Subcutaneous abdominal adipose tissue (tissue), 5 donors: ENCODE results near the gene TIMP1.
"Not testable (repeated sequence)": the region's sequence is repeated elsewhere in the genome, so short reads cannot be mapped to it uniquely, and the experiment has no call there.

Experiments
- H3K27ac ChIP-seq: one replicate; pipeline ENCODE4 v1.7.0; 2013; ENCODE audit warnings: low read depth, mild to moderate bottlenecking, inconsistent platforms, low read length, moderate library complexity
- H3K27me3 ChIP-seq, 5 donors: one replicate each; pipeline ENCODE4 v1.7.0; 2013; ENCODE audit warnings: low read length in 5 of 5, inconsistent platforms in 1 of 5; ENCODE audit not compliant: control insufficient read depth in 5 of 5, insufficient read depth in 4 of 5
- H3K36me3 ChIP-seq, 5 donors: one replicate each; pipeline ENCODE4 v1.7.0; 2013; ENCODE audit warnings: low read length in 5 of 5; ENCODE audit not compliant: control insufficient read depth in 5 of 5, insufficient read depth in 5 of 5
- H3K4me1 ChIP-seq, 5 donors: one replicate each; pipeline ENCODE4 v1.7.0; 2013; ENCODE audit warnings: low read length in 5 of 5, mild to moderate bottlenecking in 3 of 5, moderate library complexity in 1 of 5; ENCODE audit not compliant: control insufficient read depth in 5 of 5, insufficient read depth in 5 of 5
- H3K4me3 ChIP-seq, 5 donors: one replicate each; pipeline ENCODE4 v1.7.0; 2013; ENCODE audit warnings: low read length in 5 of 5, low read depth in 1 of 5
- H3K9ac ChIP-seq, 5 donors: one replicate each; pipeline ENCODE4 v1.7.0; 2013; ENCODE audit warnings: low read length in 5 of 5, mild to moderate bottlenecking in 4 of 5, moderate library complexity in 3 of 5
- H3K9me3 ChIP-seq, 5 donors: one replicate each; pipeline ENCODE4 v1.7.0; 2013; ENCODE audit warnings: low read length in 5 of 5; ENCODE audit not compliant: control insufficient read depth in 5 of 5
- donor health status: healthy.
- donor health status: healthy.
- donor health status: healthy.
- donor health status: healthy.
- donor health status: healthy.

The TIMP1 gene

GRCh38 chrX:47596256-47596655 is 14.0 kb downstream of the TIMP1 start:
- Histone ChIP-seq H3K4me1 (no peaks in the 10 kb centered on the region), H3K9me3 (peaks cover 7 to 22% (median 13%) of the 10 kb centered on the region in 5 donors), H3K4me3 (no peak overlapping the region), H3K9ac (no peak overlapping the region), H3K27ac (no peak overlapping the region), H3K27me3 (no peaks in the 10 kb centered on the region), H3K36me3 (no peaks in the 10 kb centered on the region)

DNA sequence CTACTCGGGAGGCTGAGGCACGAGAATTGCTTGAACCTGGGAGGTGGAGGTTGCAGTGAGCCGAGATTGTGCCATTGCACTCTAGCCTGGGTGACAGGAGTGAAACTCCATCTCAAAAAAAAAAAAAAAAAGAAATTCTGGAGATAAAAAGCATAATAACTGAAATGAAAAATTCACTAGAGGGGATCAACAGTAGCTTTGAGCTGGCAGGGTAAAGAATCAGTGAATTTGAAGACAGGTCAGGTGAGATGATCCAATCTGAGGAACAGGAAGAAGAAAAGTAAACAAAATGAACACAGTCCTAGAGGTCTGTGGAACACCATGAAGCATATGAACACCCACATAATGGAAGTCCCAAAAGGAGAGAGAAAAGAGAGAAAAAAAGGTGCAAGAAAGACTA is 15.0 kb downstream of the TIMP1 start:
- H3K9ac ChIP-seq: no peak overlapping the region
- H3K27me3 ChIP-seq: no peaks in the 10 kb centered on the region
- no peaks in the 10 kb centered on the region for H3K4me1 ChIP-seq
- H3K9me3 ChIP-seq: peaks cover 7 to 23% (median 13%) of the 10 kb centered on the region in 5 donors
- no peaks in the 10 kb centered on the region for H3K36me3 ChIP-seq
- H3K4me3 ChIP-seq: no peak overlapping the region
- H3K27ac ChIP-seq: no peak overlapping the region

DNA sequence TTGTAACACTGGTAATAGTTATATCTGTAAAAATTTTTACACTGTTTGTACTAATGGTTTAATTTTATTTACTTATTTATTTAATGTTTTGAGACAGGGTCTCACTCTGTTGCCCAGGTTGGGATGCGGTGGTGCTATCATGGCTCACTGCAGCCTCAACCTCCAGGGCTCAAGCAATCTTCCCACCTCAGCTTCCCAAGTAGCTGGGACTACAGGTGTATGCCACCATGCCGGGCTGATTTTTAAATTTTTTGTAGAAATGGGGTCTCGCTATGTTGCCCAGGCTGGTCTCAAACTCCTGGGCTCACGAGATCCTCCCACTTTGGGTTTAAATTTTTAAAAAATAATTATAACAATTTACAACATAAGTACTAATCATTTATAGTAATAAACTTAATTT is 20.9 kb downstream of the TIMP1 start:
- H3K9me3 ChIP-seq: peaks cover 0 to 15% (median 4%) of the 10 kb centered on the region in 5 donors
- H3K4me3 ChIP-seq, H3K36me3 ChIP-seq, H3K27ac ChIP-seq, H3K4me1 ChIP-seq, H3K27me3 ChIP-seq, H3K9ac ChIP-seq: not testable (repeated sequence)

- Histone ChIP-seq H3K9ac (no peak overlapping the region), H3K27me3 (peaks cover 0 to 16% (median 6%) of the 10 kb centered on the region in 5 donors), H3K27ac (no peak overlapping the region), H3K4me3 (no peak overlapping the region), H3K4me1 (no peaks in the 10 kb centered on the region), H3K36me3 (no peaks in the 10 kb centered on the region), H3K9me3 (peaks cover 0 to 9% (median 3%) of the 10 kb centered on the region in 5 donors)
Measured at GRCh38 chrX:47605024-47605423, 22.8 kb downstream of the TIMP1 start.

DNA sequence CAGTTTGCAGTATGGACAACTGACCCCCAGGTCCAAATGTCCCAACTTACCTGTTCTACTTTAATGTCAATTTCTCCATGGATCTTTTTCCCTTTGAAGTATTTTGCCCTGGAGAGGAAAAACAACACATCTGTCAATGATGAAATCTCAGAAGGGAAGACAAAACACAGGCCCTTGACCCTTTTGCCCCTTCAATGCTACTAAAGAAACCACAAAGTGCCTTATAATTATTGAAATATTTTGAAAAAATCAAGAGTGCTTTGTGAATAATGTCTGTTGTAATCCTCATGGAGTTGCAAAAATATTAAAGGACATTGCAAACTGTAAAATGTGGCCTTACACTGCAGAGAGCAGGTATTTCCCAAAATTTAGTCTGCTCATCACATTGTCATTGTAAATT is 24.9 kb downstream of the TIMP1 start:
- H3K27ac ChIP-seq: no peak overlapping the region
- peaks cover 0 to 19% (median 6%) of the 10 kb centered on the region in 5 donors for H3K27me3 ChIP-seq
- no peaks in the 10 kb centered on the region for H3K36me3 ChIP-seq
- no peak overlapping the region for H3K4me3 ChIP-seq
- H3K9ac ChIP-seq: no peak overlapping the region
- H3K4me1 ChIP-seq: no peaks in the 10 kb centered on the region
- H3K9me3 ChIP-seq: no peaks in the 10 kb centered on the region

DNA sequence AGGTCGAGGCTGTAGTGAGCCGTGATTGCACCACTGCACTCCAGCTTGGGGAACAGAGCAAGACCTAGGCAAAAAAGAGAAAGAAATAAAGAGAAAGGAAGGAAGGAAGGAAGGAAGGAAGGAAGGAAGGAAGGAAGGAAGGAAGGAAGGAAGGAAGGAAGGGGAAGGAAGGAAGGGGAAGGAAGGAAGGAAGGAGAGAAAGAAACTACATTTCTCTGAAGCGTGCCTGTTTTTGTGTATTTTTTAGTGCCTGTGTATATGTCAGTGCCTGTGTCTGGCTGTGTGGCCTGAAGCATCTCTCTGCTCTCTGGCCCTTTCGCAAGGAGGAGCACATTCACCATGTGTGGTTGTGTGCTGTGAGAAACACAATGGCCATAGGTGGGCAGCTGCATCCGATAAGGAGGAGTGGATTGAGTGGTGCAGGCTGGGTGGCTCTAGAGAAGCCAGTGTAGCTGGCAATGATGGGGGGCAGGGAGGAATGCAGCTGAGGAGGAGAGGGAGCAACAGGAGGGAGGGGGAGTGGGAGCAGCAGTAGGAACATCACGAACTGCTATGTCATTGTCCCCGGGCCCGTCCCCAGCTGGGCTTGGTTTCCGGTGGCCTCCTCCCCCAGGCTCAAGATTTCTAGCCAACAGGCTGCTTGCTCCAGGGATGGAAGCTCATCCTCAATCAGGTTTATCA is 26.0 kb downstream of the TIMP1 start:
- Histone ChIP-seq H3K9me3 (peaks cover 0 to 3% (median 0%) of the 10 kb centered on the region in 5 donors), H3K36me3 (no peaks in the 10 kb centered on the region), H3K27me3 (peaks cover 0 to 20% (median 6%) of the 10 kb centered on the region in 5 donors), H3K27ac (no peak overlapping the region), H3K9ac (no peak overlapping the region), H3K4me3 (no peak overlapping the region), H3K4me1 (no peaks in the 10 kb centered on the region)

- Histone ChIP-seq H3K36me3 (no peaks in the 10 kb centered on the region), H3K4me3 (no peak overlapping the region), H3K9ac (no peak overlapping the region), H3K27ac (no peak overlapping the region), H3K9me3 (peaks cover 0 to 6% (median 0%) of the 10 kb centered on the region in 5 donors), H3K4me1 (no peaks in the 10 kb centered on the region), H3K27me3 (peaks cover 0 to 23% (median 10%) of the 10 kb centered on the region in 5 donors)
Measured at GRCh38 chrX:47610511-47610910, 28.3 kb downstream of the TIMP1 start.

DNA sequence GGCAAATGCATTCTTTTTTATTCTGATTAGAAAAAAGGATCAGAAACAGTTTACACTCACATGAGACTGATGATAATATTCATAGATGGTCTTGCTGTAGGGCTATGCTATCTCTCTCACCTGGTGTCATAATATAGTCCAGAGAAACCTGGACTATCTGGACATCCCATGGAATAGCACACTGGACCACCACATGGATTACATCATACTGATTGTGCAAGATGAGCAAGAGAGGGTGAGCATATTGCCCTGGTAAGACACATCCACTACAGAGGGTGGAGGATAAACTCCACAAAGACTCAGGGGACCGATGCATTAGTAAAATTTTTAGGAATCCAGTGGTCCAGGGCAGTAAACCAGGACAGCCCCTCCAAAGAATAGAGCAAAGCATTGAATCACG is 29.3 kb downstream of the TIMP1 start:
- Histone ChIP-seq H3K9ac (no peak overlapping the region), H3K4me3 (no peak overlapping the region), H3K27ac (no peak overlapping the region), H3K36me3 (no peaks in the 10 kb centered on the region), H3K27me3 (peaks cover 0 to 22% (median 12%) of the 10 kb centered on the region in 5 donors), H3K9me3 (peaks cover 0 to 6% (median 0%) of the 10 kb centered on the region in 5 donors), H3K4me1 (no peaks in the 10 kb centered on the region)

- peaks cover 0 to 6% (median 0%) of the 10 kb centered on the region in 5 donors for H3K9me3 ChIP-seq
- peaks cover 0 to 22% (median 12%) of the 10 kb centered on the region in 5 donors for H3K27me3 ChIP-seq
- H3K9ac ChIP-seq: no peak overlapping the region
- H3K36me3 ChIP-seq: no peaks in the 10 kb centered on the region
- H3K27ac ChIP-seq: no peak overlapping the region
- H3K4me3 ChIP-seq: no peak overlapping the region
- no peaks in the 10 kb centered on the region for H3K4me1 ChIP-seq
Measured at GRCh38 chrX:47611926-47612325, 29.7 kb downstream of the TIMP1 start.

GRCh38 chrX:47612418-47612817 is 30.2 kb downstream of the TIMP1 start:
- Histone ChIP-seq H3K36me3 (no peaks in the 10 kb centered on the region), H3K9ac (no peak overlapping the region), H3K27ac (no peak overlapping the region), H3K4me3 (no peak overlapping the region), H3K4me1 (no peaks in the 10 kb centered on the region), H3K9me3 (peaks cover 0 to 6% (median 0%) of the 10 kb centered on the region in 5 donors), H3K27me3 (peaks cover 0 to 22% (median 12%) of the 10 kb centered on the region in 5 donors)
